ENCODE data around the gene WDR86.

Gene WDR86

GRCh38 chr7:151388007-151388297 lies 21.9 kb downstream of the WDR86 start:
- DNase-seq (ENCODE audit: low spot score), result no peak
- TF ChIP-seq CTCF (IDR thresholded peaks at IDR 0.05; ENCODE audit: extremely low read depth, missing control alignments), result no peak

DNA sequence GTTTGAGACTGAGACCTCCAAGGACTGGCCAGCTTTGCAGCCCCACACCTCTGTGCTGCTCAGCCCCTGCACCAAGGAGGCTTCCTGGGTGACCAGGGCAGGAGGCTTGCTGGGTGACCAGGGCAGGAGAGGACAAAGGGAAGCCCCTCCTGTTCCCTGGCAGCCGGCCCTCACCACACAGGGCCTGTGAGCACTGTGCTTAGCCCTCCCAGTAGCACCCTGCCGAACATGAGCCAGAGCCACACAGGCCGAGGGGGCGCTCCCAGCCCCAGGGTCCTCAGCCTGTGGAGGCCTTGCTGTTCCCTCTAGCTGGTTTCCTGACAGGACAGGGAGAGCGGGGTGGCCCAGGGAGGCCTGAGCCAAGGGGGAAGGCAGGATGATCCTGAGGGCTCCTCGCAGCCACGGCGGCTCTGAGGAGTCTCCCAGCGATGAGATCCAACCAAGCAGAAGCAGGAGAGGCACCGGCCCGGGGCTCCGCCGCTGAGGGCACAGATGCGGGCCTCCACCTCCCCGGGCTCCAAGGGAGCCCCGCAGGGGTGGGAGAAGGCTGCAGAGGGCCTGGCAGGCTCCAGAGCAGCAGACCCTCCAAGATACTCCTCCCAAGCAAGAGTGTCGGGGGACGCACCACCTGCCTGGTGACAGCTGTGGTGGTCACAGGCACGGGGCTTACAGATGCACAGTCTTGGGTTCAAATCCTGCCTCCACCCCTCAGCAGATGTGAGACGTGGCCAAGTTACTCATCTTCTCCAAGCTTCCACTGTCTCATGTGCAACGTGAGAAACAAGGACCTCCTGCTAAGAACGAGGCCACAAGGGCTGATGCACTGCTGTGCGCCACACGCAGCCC lies 22.5 kb downstream of the WDR86 start:
- no peak for DNase-seq (ENCODE audit: low spot score)
- TF ChIP-seq CTCF (IDR thresholded peaks at IDR 0.05; ENCODE audit: extremely low read depth, missing control alignments), result no peak

DNA sequence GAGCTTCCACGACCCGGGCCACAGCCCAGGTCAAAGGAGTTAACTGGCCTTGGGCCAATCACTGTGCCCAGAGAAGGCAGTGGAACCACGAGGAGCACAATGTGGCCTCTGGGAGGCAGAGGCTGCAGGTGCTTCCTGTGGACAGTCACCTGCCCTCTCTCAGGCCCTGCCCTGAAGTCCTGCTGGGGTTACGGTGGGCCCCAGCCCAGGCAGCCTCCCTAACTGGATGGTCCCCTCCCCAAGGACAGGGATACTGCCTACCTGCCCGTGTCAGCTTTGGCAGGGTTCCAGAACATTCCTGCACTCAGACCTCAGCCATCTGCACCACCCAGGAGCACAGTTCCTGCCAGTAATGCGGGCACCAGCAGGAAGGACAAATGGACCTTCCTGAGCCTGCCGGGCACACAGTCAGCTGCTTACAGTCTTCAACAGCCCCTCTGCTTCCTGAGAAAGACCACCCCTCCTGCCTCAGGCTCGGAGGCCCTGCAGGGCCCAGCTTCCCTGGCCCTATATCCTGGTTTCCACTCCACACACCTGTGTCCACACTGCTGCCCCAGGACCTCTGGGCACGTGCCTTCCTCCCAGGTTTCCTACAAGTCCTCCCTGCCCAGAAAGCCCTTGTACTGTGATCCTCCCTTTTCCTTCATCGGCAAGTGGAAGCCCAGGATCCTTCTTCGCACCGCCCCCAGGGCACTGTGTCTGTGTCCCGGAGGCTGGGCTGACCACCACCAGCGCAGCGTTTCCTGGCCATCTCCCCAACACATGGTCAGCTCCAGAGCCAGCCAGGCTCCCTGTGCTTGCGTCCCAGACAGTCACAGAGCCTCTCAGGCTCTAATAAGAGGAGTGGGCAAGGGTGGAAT lies 23.3 kb downstream of the WDR86 start:
- no peak for DNase-seq (ENCODE audit: low spot score)
- TF ChIP-seq CTCF (IDR thresholded peaks at IDR 0.05; ENCODE audit: extremely low read depth, missing control alignments), result no peak

DNA sequence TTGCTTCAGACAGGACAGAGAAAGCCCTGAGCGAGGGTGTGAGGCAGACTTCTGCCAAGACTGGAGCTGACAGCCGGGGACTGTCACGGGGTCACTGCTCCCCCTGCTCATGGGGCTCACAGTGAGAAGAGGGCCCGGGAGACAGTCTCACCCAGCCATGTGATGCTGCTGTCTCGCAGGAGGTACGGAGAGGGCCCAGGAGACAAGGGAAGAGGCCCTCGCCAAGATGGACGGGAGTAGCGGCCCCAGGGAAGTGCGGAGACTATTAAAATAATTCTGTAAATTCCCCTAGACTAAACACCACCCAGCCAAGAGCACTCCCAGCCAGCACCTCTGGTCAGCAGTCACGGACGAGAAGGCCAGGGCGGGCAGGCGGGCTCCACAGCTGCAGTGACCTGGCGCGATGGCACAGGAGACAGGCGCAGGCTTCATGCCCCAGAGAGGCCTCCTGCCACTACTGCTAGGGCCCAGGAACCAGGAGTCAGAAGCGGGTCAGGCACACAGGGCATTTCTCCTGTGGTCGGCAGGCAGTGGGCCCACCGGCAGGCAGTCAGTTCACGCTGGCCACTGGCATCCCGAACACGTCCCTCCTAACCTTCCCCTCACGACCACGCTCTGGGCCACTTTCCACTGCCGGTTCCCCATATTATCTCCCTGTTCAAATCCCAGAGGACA lies 24.1 kb downstream of the WDR86 start:
- DNase-seq (ENCODE audit: low spot score), result no peak

GRCh38 chr7:151384776-151385625 lies 24.8 kb downstream of the WDR86 start:
- no peak for TF ChIP-seq CTCF (IDR thresholded peaks at IDR 0.05; ENCODE audit: extremely low read depth, missing control alignments)
- no peak for DNase-seq (ENCODE audit: low spot score)

More for the DNA sequence above, 24.1 kb downstream of the WDR86 start:
- no peak for TF ChIP-seq CTCF (IDR thresholded peaks at IDR 0.05; ENCODE audit: extremely low read depth, missing control alignments)

GRCh38 chr7:151384352-151384697 lies 25.5 kb downstream of the WDR86 start:
- TF ChIP-seq CTCF (IDR thresholded peaks at IDR 0.05; ENCODE audit: extremely low read depth, missing control alignments), result no peak
- no peak for DNase-seq (ENCODE audit: low spot score)

All from GM20000 (cell line).